VCaP (cell line): Measurements from ENCODE around the gene MAP4K3.

Source experiments
- H3K27ac ChIP-seq: fragments of 450-650 bp; 2 replicates; pipeline ENCODE4 v1.5.1; 2017
- TF ChIP-seq, protein P1 (sequence below): fragments of 450-650 bp; conservative IDR thresholded peaks from 2 replicates; pipeline ENCODE4 v1.5.1; 2017; ENCODE audit warnings: mild to moderate bottlenecking, moderate library complexity

The MAP4K3 gene

DNA sequence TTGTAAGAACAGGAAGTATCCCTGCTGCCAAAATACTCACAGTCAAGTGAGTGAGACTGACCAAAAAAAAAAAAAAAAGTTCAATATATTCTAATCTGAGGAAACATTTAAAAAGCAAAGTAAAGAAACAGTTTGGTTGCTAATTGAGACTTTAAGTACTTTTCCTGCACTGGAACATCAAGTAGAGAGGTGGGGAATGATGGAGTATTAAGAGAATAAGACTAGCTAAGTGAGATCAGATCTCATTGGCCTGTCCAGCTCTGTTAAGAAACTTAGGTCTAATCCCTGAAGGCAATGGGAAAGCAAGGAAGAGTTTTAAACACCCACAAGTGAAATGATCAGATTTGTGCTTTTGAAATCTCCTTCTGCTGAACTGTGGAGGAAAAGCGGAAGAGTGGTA, 27.8 kb upstream of the MAP4K3 start:
- no peak overlapping the region for H3K27ac ChIP-seq
- TF ChIP-seq, protein P1, sequence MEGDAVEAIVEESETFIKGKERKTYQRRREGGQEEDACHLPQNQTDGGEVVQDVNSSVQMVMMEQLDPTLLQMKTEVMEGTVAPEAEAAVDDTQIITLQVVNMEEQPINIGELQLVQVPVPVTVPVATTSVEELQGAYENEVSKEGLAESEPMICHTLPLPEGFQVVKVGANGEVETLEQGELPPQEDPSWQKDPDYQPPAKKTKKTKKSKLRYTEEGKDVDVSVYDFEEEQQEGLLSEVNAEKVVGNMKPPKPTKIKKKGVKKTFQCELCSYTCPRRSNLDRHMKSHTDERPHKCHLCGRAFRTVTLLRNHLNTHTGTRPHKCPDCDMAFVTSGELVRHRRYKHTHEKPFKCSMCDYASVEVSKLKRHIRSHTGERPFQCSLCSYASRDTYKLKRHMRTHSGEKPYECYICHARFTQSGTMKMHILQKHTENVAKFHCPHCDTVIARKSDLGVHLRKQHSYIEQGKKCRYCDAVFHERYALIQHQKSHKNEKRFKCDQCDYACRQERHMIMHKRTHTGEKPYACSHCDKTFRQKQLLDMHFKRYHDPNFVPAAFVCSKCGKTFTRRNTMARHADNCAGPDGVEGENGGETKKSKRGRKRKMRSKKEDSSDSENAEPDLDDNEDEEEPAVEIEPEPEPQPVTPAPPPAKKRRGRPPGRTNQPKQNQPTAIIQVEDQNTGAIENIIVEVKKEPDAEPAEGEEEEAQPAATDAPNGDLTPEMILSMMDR = no peak

DNA sequence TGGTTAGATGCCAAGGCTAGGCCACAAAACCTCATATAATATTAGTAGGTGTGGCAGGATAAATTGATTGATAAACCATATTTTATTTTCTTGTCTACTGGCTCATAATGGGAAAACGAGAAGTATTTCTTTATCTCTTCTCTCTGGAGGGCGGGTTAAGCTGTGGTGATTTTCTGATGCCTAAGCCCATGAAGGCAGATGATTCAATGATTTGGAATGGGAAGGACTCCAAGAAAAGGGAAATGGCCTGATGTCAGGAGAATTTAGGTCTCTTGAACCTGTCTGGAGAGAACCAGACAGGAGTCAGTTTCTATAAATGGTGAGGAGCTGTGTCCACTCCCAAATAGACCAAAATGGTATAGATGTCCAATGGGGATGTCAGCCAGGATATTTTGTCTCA, 18.7 kb upstream of the MAP4K3 start:
- no peak overlapping the region for H3K27ac ChIP-seq

DNA sequence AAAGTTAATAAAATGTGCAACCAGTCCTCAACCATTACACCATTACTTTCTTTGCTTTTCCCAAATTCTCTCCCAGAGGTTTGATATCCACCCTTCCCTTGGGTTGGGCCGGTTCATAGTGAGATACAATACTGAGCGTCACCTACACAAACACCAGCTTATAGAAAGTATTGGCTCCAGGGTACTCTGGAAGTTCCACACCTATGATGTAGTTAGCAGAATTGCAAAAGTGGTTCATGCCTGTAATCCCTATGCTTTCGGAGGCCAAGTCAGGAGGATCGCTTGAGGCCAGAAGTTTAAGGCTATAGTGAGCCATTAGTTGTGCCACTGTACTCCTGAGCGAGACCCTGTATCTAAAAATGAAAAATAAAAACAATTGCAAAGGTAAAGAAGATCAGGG, 15.3 kb upstream of the MAP4K3 start:
- TF ChIP-seq, protein P1 = no peak
- no peak overlapping the region for H3K27ac ChIP-seq

More for the DNA sequence above, 18.7 kb upstream of the MAP4K3 start:
- TF ChIP-seq, protein P1 = no peak

DNA sequence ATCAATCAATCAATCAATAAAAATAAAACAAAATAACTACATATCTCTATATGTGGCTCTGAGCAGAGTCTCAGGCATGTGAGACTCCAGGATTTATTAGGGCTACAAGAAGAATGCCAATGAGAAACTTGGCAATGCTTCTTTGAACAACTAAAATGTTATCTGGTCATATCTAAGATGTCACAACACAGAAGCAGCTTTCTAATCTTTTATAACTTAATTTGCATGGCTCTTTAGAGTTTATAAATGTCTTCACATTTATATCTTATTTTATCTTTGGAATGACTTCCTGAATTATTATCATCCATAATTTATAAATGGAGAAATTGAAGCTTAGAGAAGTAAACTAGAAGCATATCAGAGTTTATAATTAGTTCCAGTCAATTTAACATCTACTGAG, 14.9 kb upstream of the MAP4K3 start:
- H3K27ac ChIP-seq = no peak overlapping the region
- TF ChIP-seq, protein P1 = no peak

DNA sequence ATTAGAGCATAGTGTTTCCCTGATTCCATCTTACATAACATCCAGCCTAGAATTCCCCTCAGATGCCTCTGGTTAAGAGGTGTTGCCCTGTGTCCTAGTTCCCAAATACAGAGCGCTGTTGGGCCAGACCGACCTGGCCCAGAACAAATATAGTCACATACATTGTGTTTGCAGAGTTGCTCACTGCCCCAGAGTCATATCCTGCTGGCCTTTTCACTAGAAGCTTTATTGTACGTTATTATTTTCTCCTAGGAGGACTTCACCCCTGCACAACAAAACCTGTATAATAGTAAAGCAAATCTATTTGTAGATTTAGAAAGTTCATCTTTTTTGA, 11.1 kb upstream of the MAP4K3 start:
- no peak overlapping the region for H3K27ac ChIP-seq
- TF ChIP-seq, protein P1 = no peak

DNA sequence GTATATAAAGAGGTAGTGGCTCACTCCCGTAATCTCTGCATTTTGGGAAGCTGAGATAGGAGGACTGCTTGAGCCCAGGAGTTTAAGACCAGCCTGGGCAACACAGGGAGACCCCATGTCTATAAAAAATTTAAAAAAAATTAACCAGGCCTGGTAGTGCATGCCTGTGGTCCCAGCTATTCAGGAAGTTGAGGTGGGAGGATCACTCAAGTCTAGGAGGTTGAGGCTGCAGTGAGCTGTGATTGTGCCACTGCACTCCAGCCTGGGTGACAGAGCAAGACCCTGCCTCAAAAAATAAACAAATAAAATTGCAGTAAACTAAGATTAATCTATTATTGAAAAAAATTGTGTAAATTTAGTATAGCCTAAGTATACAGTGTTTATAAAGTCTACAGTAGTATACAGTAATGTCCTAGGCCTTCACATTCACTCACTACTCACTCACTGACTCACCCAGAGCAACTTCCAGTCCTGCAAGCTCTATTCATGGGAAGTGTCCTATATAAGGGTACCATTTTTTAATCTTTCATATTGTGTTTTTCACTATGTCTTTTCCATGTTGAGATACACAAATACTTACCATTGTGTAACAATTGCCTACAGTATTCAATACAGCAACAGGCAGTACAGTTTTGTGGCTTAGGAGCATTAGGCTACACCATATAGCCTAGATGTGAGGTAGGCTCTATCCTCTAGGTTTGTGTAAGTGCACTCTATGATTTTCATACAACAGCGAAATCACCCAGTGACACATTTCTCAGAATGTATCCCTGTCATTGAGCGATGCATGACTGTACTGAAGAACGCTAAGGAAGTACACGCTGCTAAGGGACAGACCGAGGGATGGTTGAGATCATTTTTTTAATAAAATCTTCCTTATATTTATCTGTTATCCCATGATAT, 10.4 kb upstream of the MAP4K3 start:
- H3K27ac ChIP-seq = no peak overlapping the region
- TF ChIP-seq, protein P1 = no peak

DNA sequence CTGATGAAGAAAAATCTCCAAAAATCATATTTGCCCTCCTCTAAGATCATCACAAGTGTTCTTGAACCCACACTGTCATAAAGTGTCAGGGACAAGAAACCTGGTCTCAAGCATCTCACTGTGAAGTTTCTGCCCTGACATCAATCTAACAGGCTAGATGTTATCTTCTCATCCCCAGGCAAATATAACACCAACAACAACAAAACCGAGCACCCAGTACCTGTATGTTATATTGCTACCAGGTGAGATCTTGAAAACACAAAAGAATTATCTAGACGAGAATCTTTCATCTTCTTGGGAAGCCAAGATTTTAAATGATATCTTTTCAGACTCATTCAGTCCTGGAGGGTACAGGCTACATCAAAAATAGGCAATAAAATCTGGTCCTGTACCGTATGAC, 8.8 kb upstream of the MAP4K3 start:
- H3K27ac ChIP-seq = no peak overlapping the region
- TF ChIP-seq, protein P1 = no peak
